CD8-positive, alpha-beta memory T cell (primary cell): Measurements from ENCODE around the gene SOX9. TPM values are rescaled to one million over a fixed set of nuclear protein-coding genes. Genes with fewer than 3 reads are reported as not detected.

Experiments used
- CTCF ChIA-PET: fragments of 350-600 bp; sonication (Branson Sonifier 250); formaldehyde crosslinking; loops from one replicate; lab custom pipeline; 2021; ENCODE audit warnings: antibody characterized with exemption; lab: Charles Lee
- POLR2A ChIA-PET: fragments of 350-600 bp; sonication (Branson Sonifier 250); formaldehyde crosslinking; loops from one replicate; lab custom pipeline; 2021; ENCODE audit warnings: antibody characterized with exemption; lab: Charles Lee
- DNase-seq, 5 donors: peaks; one replicate each; pipeline versions ENCODE4 v3.0.0 to v3.0.0-alpha.2; 2020 to 2022; ENCODE audit warnings: mixed read lengths in 1 of 5
- H3K27ac ChIP-seq: one replicate; pipeline ENCODE4 v1.7.0; 2013; ENCODE audit warnings: low read depth, mild to moderate bottlenecking, low read length, moderate library complexity
- H3K27me3 ChIP-seq: 2 replicates; pipeline ENCODE4 v1.7.0; 2013; ENCODE audit warnings: low read length, mild to moderate bottlenecking; ENCODE audit not compliant: insufficient read depth, poor library complexity, severe bottlenecking
- H3K36me3 ChIP-seq: 2 replicates; pipeline ENCODE4 v1.7.0; 2013; ENCODE audit warnings: mild to moderate bottlenecking, low read length, moderate library complexity; ENCODE audit not compliant: insufficient read depth
- H3K4me1 ChIP-seq: 2 replicates; pipeline ENCODE4 v1.7.0; 2013; ENCODE audit warnings: mild to moderate bottlenecking, low read length, moderate library complexity; ENCODE audit not compliant: insufficient read depth
- H3K4me3 ChIP-seq: 2 replicates; pipeline ENCODE4 v1.7.0; 2013; ENCODE audit warnings: mild to moderate bottlenecking, low read length
- H3K9me3 ChIP-seq: 2 replicates; pipeline ENCODE4 v1.7.0; 2013; ENCODE audit warnings: mild to moderate bottlenecking, low read length
- H3K27ac Mint-ChIP-seq, 8 donors: one replicate each; pipeline ENCODE4 v1.8.0; 2020 to 2021; ENCODE audit warnings: mixed read lengths in 8 of 8, mild to moderate bottlenecking in 6 of 8, inconsistent platforms in 3 of 8, moderate library complexity in 3 of 8
- H3K27me3 Mint-ChIP-seq, 2 donors: one replicate each; pipeline ENCODE4 v1.8.0; 2020 to 2021; ENCODE audit warnings: mixed read lengths in 2 of 2, mild to moderate bottlenecking in 1 of 2, moderate library complexity in 1 of 2
- H3K36me3 Mint-ChIP-seq, 3 donors: one replicate each; pipeline ENCODE4 v1.8.0; 2020 to 2021; ENCODE audit warnings: mixed read lengths in 3 of 3, inconsistent platforms in 1 of 3, mild to moderate bottlenecking in 1 of 3
- H3K4me1 Mint-ChIP-seq, 3 donors: one replicate each; pipeline ENCODE4 v1.8.0; 2020 to 2021; ENCODE audit warnings: mixed read lengths in 3 of 3, inconsistent platforms in 1 of 3, mild to moderate bottlenecking in 1 of 3
- H3K4me3 Mint-ChIP-seq, 7 donors: one replicate each; pipeline ENCODE4 v1.8.0; 2020 to 2021; ENCODE audit warnings: mixed read lengths in 7 of 7, mild to moderate bottlenecking in 6 of 7, moderate library complexity in 4 of 7, inconsistent platforms in 2 of 7
- H3K9me3 Mint-ChIP-seq, 5 donors: one replicate each; pipeline ENCODE4 v1.8.0; 2020 to 2022; ENCODE audit warnings: mixed read lengths in 5 of 5, mild to moderate bottlenecking in 3 of 5, moderate library complexity in 2 of 5, inconsistent platforms in 1 of 5
- polyA plus RNA-seq: library from polyadenylated mRNA; unstranded; fragments of 300-500 nt; fragmentation: Illumina TruSeq; gene quantifications from one replicate; pipeline ENCODE4 v1.2.3, GENCODE V29; 2021
- total RNA-seq, 2 experiments: library from RNA; stranded (reverse); gene quantifications; one replicate each; pipeline ENCODE4 v1.2.3, GENCODE V29; 2021

Gene SOX9
- not detected for total RNA-seq
- polyA plus RNA-seq: not detected

DNA sequence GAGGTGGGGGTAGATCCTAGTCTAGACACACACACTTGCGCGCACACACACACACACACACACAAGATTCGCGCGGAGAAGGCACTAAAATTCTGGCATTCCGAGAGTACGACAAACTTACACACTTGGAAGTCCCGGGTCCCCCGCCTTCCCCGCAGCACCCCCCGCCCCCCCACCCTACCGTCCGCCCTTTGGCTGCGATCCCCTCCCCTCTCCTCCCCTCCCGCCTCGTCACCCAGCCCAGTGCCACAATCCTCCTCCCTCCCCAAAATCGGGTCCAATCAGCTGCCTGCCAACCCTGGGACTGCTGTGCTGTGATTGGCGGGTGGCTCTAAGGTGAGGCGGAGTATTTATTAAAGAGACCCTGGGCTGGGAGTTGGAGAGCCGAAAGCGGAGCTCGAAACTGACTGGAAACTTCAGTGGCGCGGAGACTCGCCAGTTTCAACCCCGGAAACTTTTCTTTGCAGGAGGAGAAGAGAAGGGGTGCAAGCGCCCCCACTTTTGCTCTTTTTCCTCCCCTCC lies at the start of gene SOX9:
Gene SOX9, plus strand, starts transcription at position 379 of the 522 bp plus-strand sequence. CDS start 372 bp downstream, outside the sequence.
- Histone ChIP-seq H3K4me1 (no peaks in the 10 kb centered on the region), H3K36me3 (no peaks in the 10 kb centered on the region), H3K9me3 (no peaks in the 10 kb centered on the region), H3K27me3 (peaks cover 9% of the 10 kb centered on the region), H3K27ac (no peak within 1 kb of the TSS), H3K4me3 (no peak within 1 kb of the TSS)
- no peak for DNase-seq
- Mint-ChIP-seq H3K36me3 (no peaks in the 10 kb centered on the region), H3K27ac (peak within 1 kb of the TSS in 1 of 8 donors; percentile 60), H3K4me1 (peaks cover 4 to 9% (median 4%) of the 10 kb centered on the region in 3 donors), H3K27me3 (peaks cover 47 to 65% of the 10 kb centered on the region in 2 donors), H3K4me3 (peak within 1 kb of the TSS in 3 of 7 donors; percentile 41 to 81 (median 49)), H3K9me3 (peaks cover 0 to 17% (median 6%) of the 10 kb centered on the region in 5 donors)
- POLR2A ChIA-PET: no interaction called here
- CTCF ChIA-PET: no interaction called here

DNA sequence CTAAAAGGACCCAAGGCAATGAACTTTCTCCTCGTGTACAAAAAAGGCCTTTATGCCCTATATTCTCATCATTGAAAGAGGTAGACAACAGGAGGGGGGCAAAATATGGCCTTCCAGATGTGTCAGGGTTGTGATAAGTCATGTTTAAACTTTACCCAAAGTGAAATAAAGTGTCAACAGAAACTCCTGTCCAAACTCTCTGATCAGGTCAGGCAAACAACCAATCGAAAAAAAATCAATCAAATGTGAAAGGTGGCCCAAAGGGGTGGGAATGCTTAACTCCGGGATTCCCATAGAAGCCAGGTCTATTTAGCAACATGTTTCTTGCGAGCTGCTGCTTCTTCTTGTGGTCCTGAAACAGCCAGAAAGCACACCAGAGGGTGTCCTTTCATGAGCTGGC lies 49.5 kb upstream of the SOX9 start:
- ChIA-PET POLR2A (no interaction called here), CTCF (no interaction called here)
- H3K4me1 ChIP-seq: no peaks in the 10 kb centered on the region
- H3K27ac ChIP-seq: no peak overlapping the region
- no peak overlapping the region for H3K4me3 ChIP-seq
- no peaks in the 10 kb centered on the region for H3K36me3 ChIP-seq
- Mint-ChIP-seq H3K4me3 (no peak overlapping the region), H3K27me3 (no peaks in the 10 kb centered on the region), H3K4me1 (no peaks in the 10 kb centered on the region), H3K36me3 (no peaks in the 10 kb centered on the region), H3K9me3 (peaks cover 0 to 3% (median 2%) of the 10 kb centered on the region in 5 donors), H3K27ac (no peak overlapping the region)
- H3K27me3 ChIP-seq: no peaks in the 10 kb centered on the region
- H3K9me3 ChIP-seq: no peaks in the 10 kb centered on the region
- DNase-seq: no peak

DNA sequence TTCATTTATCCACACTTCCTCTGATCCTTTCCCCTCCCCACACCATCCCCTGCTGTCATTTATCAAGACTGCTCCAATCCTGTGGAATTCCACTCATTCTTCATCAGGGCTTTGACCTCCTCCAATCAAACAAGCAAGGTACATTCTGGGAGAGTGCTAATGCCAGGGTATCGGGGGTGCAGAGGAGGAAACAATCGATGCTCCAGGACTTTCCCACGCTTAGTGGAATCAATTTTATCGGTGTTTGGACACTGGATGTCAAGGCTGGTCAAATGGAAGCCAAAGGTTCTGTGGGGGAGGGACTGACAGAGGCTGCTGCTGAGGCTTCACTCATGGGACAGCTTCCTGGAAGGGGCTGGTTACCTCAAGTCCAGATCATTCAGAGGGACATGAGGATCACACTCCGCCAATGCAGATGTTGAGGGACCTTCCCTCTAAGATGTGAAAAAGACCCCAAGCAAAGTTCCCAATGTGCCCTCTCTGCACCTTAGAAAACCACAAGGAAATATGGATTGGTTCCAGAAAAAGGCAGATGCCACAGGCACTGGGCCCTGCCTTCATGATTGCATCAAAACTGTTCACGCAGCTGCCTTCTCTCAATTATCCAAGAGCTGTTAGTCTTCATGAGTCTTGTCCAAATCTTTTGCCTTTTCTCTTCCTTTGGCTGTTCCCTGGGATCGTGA lies 44.7 kb upstream of the SOX9 start:
- Histone ChIP-seq H3K4me1 (no peaks in the 10 kb centered on the region), H3K27me3 (no peaks in the 10 kb centered on the region), H3K4me3 (no peak overlapping the region), H3K9me3 (no peaks in the 10 kb centered on the region), H3K27ac (no peak overlapping the region), H3K36me3 (no peaks in the 10 kb centered on the region)
- Mint-ChIP-seq H3K4me3 (no peak overlapping the region), H3K36me3 (no peaks in the 10 kb centered on the region), H3K27me3 (no peaks in the 10 kb centered on the region), H3K27ac (no peak overlapping the region), H3K9me3 (peaks cover 0 to 12% (median 6%) of the 10 kb centered on the region in 5 donors), H3K4me1 (peaks cover 0 to 7% (median 4%) of the 10 kb centered on the region in 3 donors)
- ChIA-PET POLR2A (no interaction called here), CTCF (no interaction called here)
- DNase-seq: no peak

DNA sequence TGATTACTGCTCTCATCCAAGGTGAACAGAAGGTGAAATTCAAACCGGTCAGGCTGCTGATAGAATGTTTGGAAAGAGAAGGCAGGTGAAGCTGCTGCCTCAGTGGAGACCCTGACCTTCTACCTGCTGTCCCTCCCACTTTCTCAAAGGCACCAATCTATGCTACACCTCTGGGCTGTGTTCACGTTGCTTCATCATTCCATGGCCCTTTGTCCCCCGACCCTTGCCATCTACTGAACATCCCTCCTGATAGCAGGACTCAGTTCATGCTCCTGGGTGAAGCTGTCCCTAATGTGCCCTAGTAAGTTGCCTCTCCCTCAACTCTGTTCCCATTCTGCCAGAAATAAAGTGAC lies 44.2 kb upstream of the SOX9 start:
- DNase-seq: no peak
- Histone ChIP-seq H3K9me3 (no peaks in the 10 kb centered on the region), H3K27me3 (no peaks in the 10 kb centered on the region), H3K4me3 (no peak overlapping the region), H3K4me1 (no peaks in the 10 kb centered on the region), H3K36me3 (no peaks in the 10 kb centered on the region), H3K27ac (no peak overlapping the region)
- no peaks in the 10 kb centered on the region for H3K27me3 Mint-ChIP-seq
- ChIA-PET POLR2A (no interaction called here), CTCF (no interaction called here)
- peaks cover 0 to 7% (median 4%) of the 10 kb centered on the region in 3 donors for H3K4me1 Mint-ChIP-seq
- H3K27ac Mint-ChIP-seq: no peak overlapping the region
- no peak overlapping the region for H3K4me3 Mint-ChIP-seq
- H3K9me3 Mint-ChIP-seq: peaks cover 0 to 12% (median 10%) of the 10 kb centered on the region in 5 donors
- no peaks in the 10 kb centered on the region for H3K36me3 Mint-ChIP-seq

DNA sequence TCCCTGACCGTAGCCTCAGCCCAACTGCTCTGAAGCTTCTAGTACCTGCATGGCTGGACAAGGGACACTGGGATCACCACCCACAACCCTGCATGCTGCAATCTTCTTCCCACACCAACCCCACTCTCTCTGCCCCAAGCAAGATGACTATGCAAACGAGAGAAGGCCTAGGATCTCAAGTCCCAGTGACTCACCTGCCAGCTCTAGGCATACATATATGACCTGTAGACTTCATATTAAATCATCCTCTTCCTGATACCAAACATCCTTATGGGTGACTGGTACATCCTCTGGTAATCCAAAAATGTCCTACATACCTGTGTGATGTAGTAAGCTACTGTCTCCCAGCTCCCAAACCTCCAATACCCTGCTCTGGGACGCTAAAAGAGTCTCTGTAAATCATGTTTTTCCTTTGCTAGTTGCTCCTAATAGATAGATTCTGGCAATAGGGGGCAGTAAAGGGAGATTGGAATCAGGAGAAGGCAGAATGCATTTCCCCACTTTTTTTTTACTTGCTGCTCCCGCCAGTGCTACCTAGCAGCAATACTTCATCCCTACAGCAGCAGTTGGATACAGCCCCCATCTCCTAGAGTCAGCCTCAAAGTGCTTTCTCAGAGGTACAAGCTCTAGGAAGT lies 43.4 kb upstream of the SOX9 start:
- Histone ChIP-seq H3K4me1 (no peaks in the 10 kb centered on the region), H3K36me3 (no peaks in the 10 kb centered on the region), H3K4me3 (no peak overlapping the region), H3K27ac (no peak overlapping the region), H3K9me3 (no peaks in the 10 kb centered on the region), H3K27me3 (no peaks in the 10 kb centered on the region)
- Mint-ChIP-seq H3K9me3 (peaks cover 3 to 15% (median 10%) of the 10 kb centered on the region in 5 donors), H3K4me3 (no peak overlapping the region), H3K27me3 (no peaks in the 10 kb centered on the region), H3K36me3 (no peaks in the 10 kb centered on the region), H3K27ac (no peak overlapping the region), H3K4me1 (peaks cover 0 to 7% (median 4%) of the 10 kb centered on the region in 3 donors)
- POLR2A ChIA-PET: no interaction called here
- no peak for DNase-seq
- CTCF ChIA-PET: interaction anchor here (1.3 kb wide), 1 partner anchor 9 kb away, joined by 3 read pairs; no protein-coding TSS in a partner anchor

DNA sequence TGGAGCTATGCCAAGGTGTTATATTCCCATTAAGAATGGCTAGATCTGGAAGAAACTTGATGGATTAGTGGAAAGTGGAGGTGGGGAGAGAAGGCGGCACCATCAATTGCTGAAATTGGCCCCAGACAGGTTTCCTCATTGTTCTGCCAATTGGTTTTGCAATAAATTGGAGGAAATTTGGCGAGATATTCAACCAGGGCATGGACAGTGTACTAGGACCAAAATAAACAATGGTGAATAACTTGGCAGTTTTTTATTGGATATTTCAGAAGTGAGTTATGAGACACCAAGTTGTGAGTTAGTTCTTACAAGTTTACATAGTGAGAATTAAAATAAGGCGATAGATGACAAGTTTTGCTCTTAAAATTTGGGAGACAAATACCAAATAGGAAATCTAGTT lies 41.1 kb upstream of the SOX9 start:
- Histone ChIP-seq H3K9me3 (no peaks in the 10 kb centered on the region), H3K36me3 (no peaks in the 10 kb centered on the region), H3K27ac (no peak overlapping the region), H3K4me1 (no peaks in the 10 kb centered on the region), H3K27me3 (no peaks in the 10 kb centered on the region), H3K4me3 (no peak overlapping the region)
- peaks cover 0 to 7% (median 4%) of the 10 kb centered on the region in 3 donors for H3K4me1 Mint-ChIP-seq
- ChIA-PET POLR2A (no interaction called here), CTCF (no interaction called here)
- peak overlapping the region in 1 of 8 donors; percentile 5 for H3K27ac Mint-ChIP-seq
- DNase-seq: no peak
- H3K9me3 Mint-ChIP-seq: peaks cover 3 to 15% (median 6%) of the 10 kb centered on the region in 5 donors
- H3K27me3 Mint-ChIP-seq: no peaks in the 10 kb centered on the region
- H3K4me3 Mint-ChIP-seq: no peak overlapping the region
- H3K36me3 Mint-ChIP-seq: no peaks in the 10 kb centered on the region

DNA sequence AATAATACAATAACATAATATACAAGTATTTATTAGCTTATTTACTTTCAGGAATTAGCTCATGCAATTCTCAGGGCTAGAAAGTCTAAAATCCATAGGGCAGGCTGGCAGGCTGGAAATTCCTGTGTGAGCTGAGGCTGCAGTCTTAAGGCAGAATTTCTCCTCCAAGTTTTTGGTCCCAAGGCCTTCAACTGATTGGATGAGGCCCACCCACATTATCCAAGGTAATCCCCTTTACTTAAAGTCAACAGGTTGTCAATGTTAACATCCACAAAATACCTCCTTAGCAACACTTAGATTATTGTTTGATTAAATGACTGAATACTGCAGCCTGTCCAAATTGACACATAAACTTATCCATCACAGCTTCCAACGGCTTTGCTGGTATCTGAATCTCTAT lies 32.9 kb upstream of the SOX9 start:
- no peaks in the 10 kb centered on the region for H3K27me3 Mint-ChIP-seq
- Histone ChIP-seq H3K4me3 (no peak overlapping the region), H3K36me3 (no peaks in the 10 kb centered on the region), H3K9me3 (no peaks in the 10 kb centered on the region), H3K4me1 (no peaks in the 10 kb centered on the region), H3K27ac (no peak overlapping the region), H3K27me3 (no peaks in the 10 kb centered on the region)
- H3K4me1 Mint-ChIP-seq: no peaks in the 10 kb centered on the region
- H3K4me3 Mint-ChIP-seq: no peak overlapping the region
- H3K9me3 Mint-ChIP-seq: peaks cover 0 to 9% (median 0%) of the 10 kb centered on the region in 5 donors
- peaks cover 0 to 2% (median 0%) of the 10 kb centered on the region in 3 donors for H3K36me3 Mint-ChIP-seq
- DNase-seq: no peak
- no peak overlapping the region for H3K27ac Mint-ChIP-seq
- ChIA-PET POLR2A (no interaction called here), CTCF (no interaction called here)

DNA sequence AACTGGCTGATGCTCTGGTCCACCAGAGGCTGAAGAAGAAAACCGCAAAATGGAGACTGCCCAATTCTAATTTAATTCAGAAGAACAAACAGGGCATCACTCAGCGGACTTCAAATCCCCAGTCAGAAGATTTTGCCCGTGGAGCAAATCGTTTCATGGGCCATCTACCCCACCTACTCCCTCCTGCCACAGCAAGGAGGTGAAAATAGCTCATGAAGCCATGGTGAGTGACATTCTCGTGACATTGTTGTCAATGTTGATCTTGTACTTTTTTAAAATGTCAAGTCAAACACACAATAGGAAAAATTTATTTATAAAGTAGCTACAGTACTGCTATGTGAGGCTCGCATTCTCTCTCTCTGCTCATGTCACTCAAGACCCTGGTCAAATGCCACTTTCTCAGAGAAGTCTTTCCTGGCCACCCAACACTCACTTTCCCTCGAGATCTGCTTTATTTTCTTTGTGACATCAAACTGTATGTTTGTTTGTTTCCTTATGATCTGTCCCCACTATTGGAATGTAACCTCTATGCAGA lies 31.3 kb upstream of the SOX9 start:
- Mint-ChIP-seq H3K4me3 (no peak overlapping the region), H3K27me3 (no peaks in the 10 kb centered on the region), H3K4me1 (no peaks in the 10 kb centered on the region), H3K9me3 (peaks cover 0 to 10% (median 2%) of the 10 kb centered on the region in 5 donors), H3K27ac (peak overlapping the region in 1 of 8 donors; percentile 11), H3K36me3 (peaks cover 0 to 2% (median 0%) of the 10 kb centered on the region in 3 donors)
- H3K27ac ChIP-seq: no peak overlapping the region
- no peak for DNase-seq
- CTCF ChIA-PET: no interaction called here
- H3K4me3 ChIP-seq: no peak overlapping the region
- H3K27me3 ChIP-seq: no peaks in the 10 kb centered on the region
- POLR2A ChIA-PET: no interaction called here
- no peaks in the 10 kb centered on the region for H3K4me1 ChIP-seq
- no peaks in the 10 kb centered on the region for H3K9me3 ChIP-seq
- H3K36me3 ChIP-seq: no peaks in the 10 kb centered on the region
